Measurements from ENCODE around the gene KMT2B.
"Not testable (repeated sequence)": the region's sequence is repeated elsewhere in the genome, so short reads cannot be mapped to it uniquely, and the experiment has no call there.

- not testable (repeated sequence) for TF ChIP-seq CTCF (tag by site-specific recombination; IDR thresholded peaks at IDR 0.05); ZBTB8A (tag by site-specific recombination; IDR thresholded peaks at IDR 0.05); ZBTB44 (tag by site-specific recombination; IDR thresholded peaks at IDR 0.05); ZNF629 (tag by site-specific recombination; IDR thresholded peaks at IDR 0.05); RBAK (tag by site-specific recombination; IDR thresholded peaks at IDR 0.05); HOXC10 (CRISPR knock-in tag; IDR thresholded peaks at IDR 0.05); ZNF639 (tag by site-specific recombination; IDR thresholded peaks at IDR 0.05); ZNF132 (tag by site-specific recombination; IDR thresholded peaks at IDR 0.05; ENCODE audit: borderline replicate concordance); ZNF692 (tag by site-specific recombination; IDR thresholded peaks at IDR 0.05); OVOL3 (tag by site-specific recombination; IDR thresholded peaks at IDR 0.05); ZNF792 (tag by site-specific recombination; IDR thresholded peaks at IDR 0.05); ZBTB1 (tag by site-specific recombination; IDR thresholded peaks at IDR 0.05)
Measured at GRCh38 chr19:35772362-35772761, 54.6 kb downstream of the KMT2B start.
